H9 (cell line): ENCODE measurements around the gene RALBP1. TPM values are rescaled to one million over a fixed set of nuclear protein-coding genes. Genes with fewer than 3 reads are reported as not detected.

Source experiments
- DNase-seq: peaks from one replicate; pipeline ENCODE4 v3.0.0-alpha.2; 2017
- H2AFZ ChIP-seq: one replicate; pipeline ENCODE4 v1.6.1; 2013; ENCODE audit warnings: mild to moderate bottlenecking, low read length, control low read depth, moderate library complexity
- H2AK5ac ChIP-seq: 2 replicates; pipeline ENCODE4 v1.6.1; 2013; ENCODE audit warnings: low read length, control low read depth, mixed read lengths; ENCODE audit not compliant: insufficient read length
- H2BK120ac ChIP-seq: one replicate; pipeline ENCODE4 v1.6.1; 2013; ENCODE audit warnings: low read depth, mild to moderate bottlenecking, low read length, control low read depth, inconsistent platforms; ENCODE audit not compliant: poor library complexity, severe bottlenecking
- H2BK12ac ChIP-seq: 2 replicates; pipeline ENCODE4 v1.6.1; 2013; ENCODE audit warnings: low read length, control low read depth, mixed read lengths, low read depth; ENCODE audit not compliant: insufficient read length
- H2BK15ac ChIP-seq: 2 replicates; pipeline ENCODE4 v1.6.1; 2013; ENCODE audit warnings: low read depth, low read length, control low read depth
- H2BK20ac ChIP-seq: one replicate; pipeline ENCODE4 v1.6.1; 2013; ENCODE audit warnings: low read depth, mild to moderate bottlenecking, low read length, control low read depth, inconsistent platforms; ENCODE audit not compliant: poor library complexity, severe bottlenecking
- H2BK5ac ChIP-seq: 2 replicates; pipeline ENCODE4 v1.6.1; 2013; ENCODE audit warnings: low read length, control low read depth, mixed read lengths; ENCODE audit not compliant: insufficient read length
- H3K14ac ChIP-seq: 2 replicates; pipeline ENCODE4 v1.6.1; 2013; ENCODE audit warnings: low read length, control low read depth; ENCODE audit not compliant: insufficient read depth
- H3K18ac ChIP-seq: 2 replicates; pipeline ENCODE4 v1.6.1; 2013; ENCODE audit warnings: low read depth, mild to moderate bottlenecking, mixed read lengths, low read length, control low read depth; ENCODE audit not compliant: insufficient read length
- H3K23ac ChIP-seq: 2 replicates; pipeline ENCODE4 v1.6.1; 2013; ENCODE audit warnings: low read length, control low read depth, mixed read lengths, low read depth; ENCODE audit not compliant: insufficient read length
- H3K23me2 ChIP-seq: 2 replicates; pipeline ENCODE4 v1.6.1; 2013; ENCODE audit warnings: low read depth, mild to moderate bottlenecking, mixed read lengths, low read length, control low read depth; ENCODE audit not compliant: insufficient read length, poor library complexity, severe bottlenecking
- H3K27ac ChIP-seq: 2 replicates; pipeline ENCODE4 v1.5.1; 2013; ENCODE audit warnings: low read length, control low read depth, mixed read lengths, low read depth; ENCODE audit not compliant: insufficient read length
- H3K27me3 ChIP-seq: 2 replicates; pipeline ENCODE4 v1.6.1; 2013; ENCODE audit warnings: low read length, control low read depth, inconsistent platforms; ENCODE audit not compliant: insufficient read depth
- H3K4ac ChIP-seq: 2 replicates; pipeline ENCODE4 v1.6.1; 2013; ENCODE audit warnings: low read depth, mild to moderate bottlenecking, control low read depth, inconsistent platforms, low read length, moderate library complexity
- H3K4me1 ChIP-seq: 2 replicates; pipeline ENCODE4 v1.6.1; 2013; ENCODE audit warnings: low read length, control low read depth, inconsistent platforms; ENCODE audit not compliant: insufficient read depth
- H3K4me2 ChIP-seq: 2 replicates; pipeline ENCODE4 v1.6.1; 2013; ENCODE audit warnings: low read length, control low read depth, mixed read lengths; ENCODE audit not compliant: insufficient read length, insufficient read depth
- H3K56ac ChIP-seq: 2 replicates; pipeline ENCODE4 v1.6.1; 2013; ENCODE audit warnings: low read depth, mild to moderate bottlenecking, mixed read lengths, low read length, control low read depth; ENCODE audit not compliant: insufficient read length
- H3K79me1 ChIP-seq: 2 replicates; pipeline ENCODE4 v1.6.1; 2013; ENCODE audit warnings: low read depth, mild to moderate bottlenecking, moderate library complexity, low read length, control low read depth, inconsistent platforms; ENCODE audit not compliant: insufficient read depth, poor library complexity, severe bottlenecking
- H3K79me2 ChIP-seq: 2 replicates; pipeline ENCODE4 v1.6.1; 2013; ENCODE audit warnings: low read length, control low read depth, inconsistent platforms; ENCODE audit not compliant: insufficient read depth
- H3K9ac ChIP-seq: 2 replicates; pipeline ENCODE4 v1.6.1; 2013; ENCODE audit warnings: low read length, control low read depth, mixed read lengths; ENCODE audit not compliant: insufficient read length; ENCODE audit errors: extremely low read depth
- H3K9me3 ChIP-seq: one replicate; pipeline ENCODE4 v1.6.1; 2013; ENCODE audit warnings: low read depth, low read length, inconsistent platforms; ENCODE audit not compliant: control insufficient read depth
- H3T11ph ChIP-seq: one replicate; pipeline ENCODE4 v1.6.1; 2013; ENCODE audit warnings: mild to moderate bottlenecking, low read length, control low read depth, inconsistent platforms
- H4K20me1 ChIP-seq: one replicate; pipeline ENCODE4 v1.6.1; 2013; ENCODE audit not compliant: control insufficient read depth, insufficient read length, insufficient read depth
- H4K5ac ChIP-seq: 2 replicates; pipeline ENCODE4 v1.6.1; 2013; ENCODE audit warnings: low read depth, mild to moderate bottlenecking, mixed read lengths, low read length, control low read depth; ENCODE audit not compliant: insufficient read length
- H4K8ac ChIP-seq: replicated peaks from 2 replicates; pipeline ENCODE4 v1.6.1; 2013; ENCODE audit warnings: low read length, control low read depth, mixed read lengths, low read depth; ENCODE audit not compliant: insufficient read length
- H4K91ac ChIP-seq: 2 replicates; pipeline ENCODE4 v1.6.1; 2013; ENCODE audit warnings: low read depth, mild to moderate bottlenecking, moderate library complexity, mixed read lengths, low read length, control low read depth; ENCODE audit not compliant: insufficient read length
- H3K27ac Mint-ChIP-seq, 3 experiments: 2 replicates in 2 of 3; 3 replicates in 1 of 3; pipeline ENCODE4 v1.8.0; 2020 to 2021; ENCODE audit warnings: mixed read lengths in 3 of 3, mild to moderate bottlenecking in 1 of 3, moderate library complexity in 1 of 3
- H3K27me3 Mint-ChIP-seq: 2 replicates; pipeline ENCODE4 v1.8.0; 2021; ENCODE audit warnings: low read depth, mild to moderate bottlenecking, moderate library complexity, mixed read lengths
- H3K36me3 Mint-ChIP-seq, 3 experiments: 2 replicates in 2 of 3; 3 replicates in 1 of 3; pipeline ENCODE4 v1.8.0; 2020 to 2021; ENCODE audit warnings: low read depth in 3 of 3, mixed read lengths in 3 of 3; ENCODE audit not compliant: insufficient read depth in 1 of 3
- H3K4me1 Mint-ChIP-seq, 2 experiments: 2 replicates each; pipeline ENCODE4 v1.8.0; 2020; ENCODE audit warnings: mixed read lengths in 2 of 2
- H3K4me3 Mint-ChIP-seq, 2 experiments: 2 replicates in 1 of 2; 3 replicates in 1 of 2; pipeline ENCODE4 v1.8.0; 2020 to 2021; ENCODE audit warnings: mild to moderate bottlenecking in 2 of 2, mixed read lengths in 2 of 2, moderate library complexity in 1 of 2
- H3K9me3 Mint-ChIP-seq, 2 experiments: 2 replicates in 1 of 2; 3 replicates in 1 of 2; pipeline ENCODE4 v1.8.0; 2020; ENCODE audit warnings: mild to moderate bottlenecking in 2 of 2, mixed read lengths in 2 of 2, moderate library complexity in 1 of 2
- CTCF ChIP-seq: fragments of 200-600 bp; sonication (generic); conservative IDR thresholded peaks from 3 replicates; pipeline ENCODE4 v1.8.0; 2021; ENCODE audit warnings: antibody characterized with exemption, mild to moderate bottlenecking
- WGBS: extraction: QIAGEN DNeasy Blood & Tissue Kit; methylation state at CpG from one replicate; pipeline ENCODE4 v1.1.7; 2013; ENCODE audit warnings: missing lambda C conversion rate, low lambda C conversion rate, mixed read lengths; ENCODE audit not compliant: insufficient read length; ENCODE audit errors: extremely low coverage; 5-methylcytosine and 5-hydroxymethylcytosine counted together
- total RNA-seq: library from RNA; stranded (reverse); gene quantifications from 2 replicates; pipeline ENCODE4 v1.2.1, GENCODE V29; 2021

Gene RALBP1
- total RNA-seq, 1 experiment from 2014 or later, result 51.0 TPM

- Histone ChIP-seq H3K4me2 (no peak overlapping the region), H3K23ac (no peak overlapping the region), H3K23me2 (no peaks in the 10 kb centered on the region), H2BK12ac (no peak overlapping the region), H3K14ac (no peak overlapping the region), H4K91ac (no peak overlapping the region), H2BK15ac (no peak overlapping the region), H4K5ac (no peak overlapping the region), H4K8ac (no peak overlapping the region), H3K79me2 (no peaks in the 10 kb centered on the region), H2AK5ac (no peak overlapping the region), H3K79me1 (no peaks in the 10 kb centered on the region), H3K4me1 (no peaks in the 10 kb centered on the region), H2BK5ac (no peak overlapping the region), H2BK120ac (no peak overlapping the region), H3K18ac (no peak overlapping the region), H3K27me3 (no peaks in the 10 kb centered on the region), H3K4ac (no peak overlapping the region), H3K27ac (no peak overlapping the region), H3K9me3 (peaks cover 10% of the 10 kb centered on the region), H2BK20ac (no peak overlapping the region), H3T11ph (no peak overlapping the region), H2AFZ (no peak overlapping the region), H4K20me1 (no peaks in the 10 kb centered on the region), H3K9ac (no peak overlapping the region), H3K56ac (no peak overlapping the region)
- peaks cover 43 to 76% (median 65%) of the 10 kb centered on the region in 3 experiments for H3K36me3 Mint-ChIP-seq
- peaks cover 12 to 13% of the 10 kb centered on the region in 2 experiments for H3K9me3 Mint-ChIP-seq
- TF ChIP-seq CTCF, result no peak
- no peaks in the 10 kb centered on the region for H3K4me1 Mint-ChIP-seq
- peak overlapping the region in 2 of 3 experiments; percentile 5 to 70; a peak in 2 of 7 replicates for H3K27ac Mint-ChIP-seq
- H3K4me3 Mint-ChIP-seq, result no peak overlapping the region
- no peaks in the 10 kb centered on the region for H3K27me3 Mint-ChIP-seq
- DNase-seq, result no peak
- WGBS, result no CpG with 5 or more reads among the region's 7 CpGs
These were observed 56.6 kb downstream of the RALBP1 start for GRCh38 chr18:9531791-9532410.
